ENCODE measurements around the gene ABCC4.

DNA sequence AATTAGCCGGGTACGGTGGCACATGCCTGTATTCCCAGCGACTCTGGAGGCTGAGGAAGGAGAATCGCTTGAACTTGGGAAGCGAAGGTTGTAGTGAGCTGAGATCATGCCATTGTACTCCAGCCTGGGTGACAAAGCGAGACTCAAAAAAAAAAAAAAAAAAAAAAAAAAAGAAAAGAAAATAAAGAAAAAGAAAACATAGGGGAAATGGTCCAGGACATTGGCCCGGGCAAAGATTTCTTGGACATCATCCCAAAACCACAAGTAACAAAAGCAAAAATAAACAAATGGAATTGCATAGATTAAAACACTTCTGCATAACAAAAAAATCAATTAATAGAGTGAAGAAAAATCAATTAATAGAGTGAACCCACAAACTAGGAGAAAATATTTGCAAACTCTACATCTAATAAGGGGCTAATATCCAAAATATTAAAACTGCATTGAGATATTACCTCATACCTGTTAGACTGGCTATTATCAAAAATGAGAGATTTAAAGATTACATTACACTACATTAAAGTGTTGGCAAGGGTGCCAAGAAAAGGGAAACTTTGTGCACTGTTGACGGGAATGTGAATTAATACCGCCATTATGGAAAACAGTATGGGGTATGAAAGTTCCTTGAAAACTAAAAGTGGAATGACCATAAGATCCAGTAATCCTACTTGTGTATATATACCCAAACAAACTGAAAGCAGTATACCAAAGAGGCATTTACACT is 18.5 kb upstream of the ABCC4 start:
- TF ChIP-seq DIDO1 (tag; IDR thresholded peaks at IDR 0.05; ENCODE audit: low read depth) (no peak), ZNF699 (CRISPR knock-in tag; IDR thresholded peaks at IDR 0.05; ENCODE audit: insufficient replicate concordance) (no peak), JUND (IDR thresholded peaks at IDR 0.05; ENCODE audit: borderline replicate concordance, low read depth, low read length) (no peak), JUND (tag; IDR thresholded peaks at IDR 0.05; ENCODE audit: borderline replicate concordance, low read depth, low read length) (no peak), CBX3 (IDR thresholded peaks at IDR 0.05; ENCODE audit: borderline replicate concordance in 1 of 2, low read length in 2 of 2) (no peak)

Data from K562 (cell line).